Smooth muscle cell (in vitro differentiated cells): Measurements from ENCODE around the gene MOV10L1. TPM values are rescaled to one million over a fixed set of nuclear protein-coding genes. Genes with fewer than 3 reads are reported as not detected.
"Not testable (repeated sequence)": the region's sequence is repeated elsewhere in the genome, so short reads cannot be mapped to it uniquely, and the experiment has no call there.

Experiments
- DNase-seq: peaks from one replicate; lab custom pipeline; 2025; ENCODE audit not compliant: unreplicated experiment; lab: John Stamatoyannopoulos, UW
- H2AFZ ChIP-seq: fragments of 200-600 bp; sonication (generic); 2 replicates; pipeline ENCODE4 v1.6.0; 2016; ENCODE audit warnings: antibody characterized with exemption, low read depth, mild to moderate bottlenecking
- H3F3A ChIP-seq: fragments of 200-600 bp; sonication (generic); 2 replicates; pipeline ENCODE4 v1.6.0; 2017; ENCODE audit warnings: antibody characterized with exemption, low read depth
- H3K27ac ChIP-seq: fragments of 200-600 bp; sonication (generic); 2 replicates; pipeline ENCODE4 v1.5.1; 2016; ENCODE audit warnings: low read depth, mild to moderate bottlenecking
- H3K27me3 ChIP-seq: fragments of 200-600 bp; sonication (generic); 2 replicates; pipeline ENCODE4 v1.6.1; 2016; ENCODE audit warnings: low read depth, mild to moderate bottlenecking
- H3K36me3 ChIP-seq: fragments of 200-600 bp; sonication (generic); 2 replicates; pipeline ENCODE4 v1.5.1; 2016; ENCODE audit warnings: low read depth
- H3K4me1 ChIP-seq: fragments of 200-600 bp; sonication (generic); 2 replicates; pipeline ENCODE4 v1.5.1; 2016; ENCODE audit warnings: low read depth
- H3K4me2 ChIP-seq: fragments of 200-600 bp; sonication (generic); 2 replicates; pipeline ENCODE4 v1.6.0; 2016; ENCODE audit warnings: mild to moderate bottlenecking
- H3K4me3 ChIP-seq: fragments of 200-600 bp; sonication (generic); 2 replicates; pipeline ENCODE4 v1.5.1; 2016; ENCODE audit warnings: mild to moderate bottlenecking
- H3K79me2 ChIP-seq: fragments of 200-600 bp; sonication (generic); 2 replicates; pipeline ENCODE4 v1.6.0; 2016; ENCODE audit warnings: low read depth, mild to moderate bottlenecking
- H3K9ac ChIP-seq: fragments of 200-600 bp; sonication (generic); 2 replicates; pipeline ENCODE4 v1.6.0; 2016; ENCODE audit warnings: low read depth
- H3K9me3 ChIP-seq: fragments of 200-600 bp; sonication (generic); replicated peaks from 2 replicates; pipeline ENCODE4 v1.5.1; 2016; ENCODE audit warnings: low read depth
- H4K20me1 ChIP-seq: fragments of 200-600 bp; sonication (generic); 2 replicates; pipeline ENCODE4 v1.6.0; 2016; ENCODE audit warnings: low read depth
- CTCF ChIP-seq: fragments of 200-600 bp; sonication (generic); IDR thresholded peaks from 2 replicates; pipeline ENCODE4 v1.5.1; 2017; ENCODE audit warnings: borderline replicate concordance, mild to moderate bottlenecking, antibody characterized with exemption; ENCODE audit not compliant: insufficient read depth, poor library complexity, severe bottlenecking
- WGBS: methylation state at CpG from one replicate; pipeline ENCODE4 v1.1.7; 2016; ENCODE audit warnings: low lambda C conversion rate; 5-methylcytosine and 5-hydroxymethylcytosine counted together
- polyA plus RNA-seq: library from polyadenylated mRNA; unstranded; fragments of >200 nt; fragmentation: Nextera tagmentation; extraction: Ambion mirVana; gene quantifications from 2 replicates; pipeline ENCODE4 v1.2.1, GENCODE V29; 2016
- total RNA-seq: library from RNA; depleted of rRNA; stranded (reverse); fragments of >200 nt; gene quantifications from 2 replicates; pipeline ENCODE4 v1.2.3, GENCODE V29; 2014

Gene MOV10L1
- total and polyA plus RNA-seq, 2 experiments from 2014 or later, result 0.10 to 0.85 TPM

- Histone ChIP-seq H3F3A (peaks cover 4% of the 10 kb centered on the region), H3K36me3 (no peaks in the 10 kb centered on the region), H2AFZ (no peak overlapping the region), H3K9me3 (no peaks in the 10 kb centered on the region), H3K27me3 (no peaks in the 10 kb centered on the region), H3K9ac (no peak overlapping the region), H3K4me1 (no peaks in the 10 kb centered on the region), H3K4me3 (no peak overlapping the region), H3K79me2 (no peaks in the 10 kb centered on the region), H3K4me2 (no peak overlapping the region), H3K27ac (no peak overlapping the region), H4K20me1 (no peaks in the 10 kb centered on the region)
- no peak for DNase-seq
- no peak for TF ChIP-seq CTCF
- WGBS, result 91% methylated on average over 18 of the region's 18 CpGs
Measured at GRCh38 chr22:50144005-50144614, 54.3 kb downstream of the MOV10L1 start.

- Histone ChIP-seq H3K9me3 (no peaks in the 10 kb centered on the region), H3K4me3 (no peak overlapping the region), H3K4me1 (no peaks in the 10 kb centered on the region), H4K20me1 (no peaks in the 10 kb centered on the region), H3K27me3 (no peaks in the 10 kb centered on the region), H3K27ac (no peak overlapping the region), H3K36me3 (no peaks in the 10 kb centered on the region), H3K4me2 (no peak overlapping the region), H2AFZ (no peak overlapping the region), H3F3A (peaks cover 4% of the 10 kb centered on the region), H3K79me2 (no peaks in the 10 kb centered on the region), H3K9ac (no peak overlapping the region)
- no peak for DNase-seq
- 73% methylated on average over 24 of the region's 25 CpGs for WGBS
- TF ChIP-seq CTCF, result no peak
Measured at GRCh38 chr22:50145721-50146438, 56.1 kb downstream of the MOV10L1 start.

GRCh38 chr22:50146439-50147238, 56.8 kb downstream of the MOV10L1 start:
- Histone ChIP-seq H3K79me2 (no peaks in the 10 kb centered on the region), H3K4me2 (no peak overlapping the region), H3K9ac (no peak overlapping the region), H3K27me3 (no peaks in the 10 kb centered on the region), H3K36me3 (no peaks in the 10 kb centered on the region), H3K4me1 (no peaks in the 10 kb centered on the region), H3F3A (peaks cover 4% of the 10 kb centered on the region), H3K9me3 (no peaks in the 10 kb centered on the region), H3K4me3 (no peak overlapping the region), H4K20me1 (no peaks in the 10 kb centered on the region), H2AFZ (no peak overlapping the region), H3K27ac (no peak overlapping the region)
- no peak for DNase-seq
- peak; percentile 31 for TF ChIP-seq CTCF
- 77% methylated on average over 26 of the region's 27 CpGs for WGBS

GRCh38 chr22:50147258-50148165, 57.7 kb downstream of the MOV10L1 start:
- not testable (repeated sequence) for H3F3A ChIP-seq, H2AFZ ChIP-seq, H3K36me3 ChIP-seq, H3K27ac ChIP-seq, H3K4me3 ChIP-seq, H3K27me3 ChIP-seq, H3K4me1 ChIP-seq, H3K9ac ChIP-seq, H3K79me2 ChIP-seq, H3K9me3 ChIP-seq, H3K4me2 ChIP-seq, DNase-seq, H4K20me1 ChIP-seq
- 83% methylated on average over 14 of the region's 26 CpGs for WGBS
